ENCODE results near the gene CHST11.

Gene CHST11

GRCh38 chr12:104699489-104700190 lies 242.9 kb downstream of the CHST11 start:
- no peak for DNase-seq (ENCODE audit: low read depth)

- no peak for DNase-seq (ENCODE audit: low read depth)
Measured at GRCh38 chr12:104700324-104700723, 243.6 kb downstream of the CHST11 start.

DNA sequence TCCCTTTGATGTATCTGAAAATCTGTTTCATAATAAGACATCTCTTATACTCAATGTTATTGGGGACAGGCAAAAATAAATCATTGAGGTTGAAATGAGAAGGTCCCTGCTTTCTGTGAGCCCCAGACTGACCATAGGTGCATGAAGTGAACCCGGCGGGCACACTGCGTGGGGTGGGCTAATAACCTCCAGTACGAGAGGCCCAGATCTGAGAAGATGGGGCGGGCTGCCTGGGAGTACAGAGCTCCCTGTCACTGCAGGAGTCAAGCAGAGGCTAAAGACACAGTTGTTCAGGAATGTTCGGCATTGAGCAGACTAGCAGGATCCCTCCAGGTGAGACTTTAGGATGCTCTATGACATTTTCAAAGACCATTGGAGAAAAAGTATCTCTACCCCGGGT lies 244.6 kb downstream of the CHST11 start:
- DNase-seq (ENCODE audit: low read depth): no peak

DNA sequence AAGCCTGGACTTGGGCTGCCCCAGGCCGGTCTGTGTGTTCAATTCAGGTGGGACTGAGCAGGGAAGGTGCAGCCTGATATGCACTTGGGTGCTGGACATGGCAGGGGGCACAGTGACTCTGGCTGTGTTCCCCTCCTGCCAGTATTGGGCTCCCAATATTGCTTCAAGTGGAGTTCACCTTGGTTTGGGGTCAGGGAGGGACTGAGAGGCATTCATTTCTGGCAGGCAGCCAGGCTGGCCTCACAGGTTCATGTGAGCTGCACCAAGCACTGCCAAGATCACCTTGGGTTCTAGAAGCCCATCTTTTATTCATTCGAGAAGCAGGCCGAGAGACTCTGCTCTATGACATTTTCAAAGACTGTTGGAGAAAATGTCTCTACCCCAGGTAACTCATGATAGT lies 245.0 kb downstream of the CHST11 start:
- no peak for DNase-seq (ENCODE audit: low read depth)

GRCh38 chr12:104702565-104703139 lies 245.9 kb downstream of the CHST11 start:
- no peak for DNase-seq (ENCODE audit: low read depth)

DNA sequence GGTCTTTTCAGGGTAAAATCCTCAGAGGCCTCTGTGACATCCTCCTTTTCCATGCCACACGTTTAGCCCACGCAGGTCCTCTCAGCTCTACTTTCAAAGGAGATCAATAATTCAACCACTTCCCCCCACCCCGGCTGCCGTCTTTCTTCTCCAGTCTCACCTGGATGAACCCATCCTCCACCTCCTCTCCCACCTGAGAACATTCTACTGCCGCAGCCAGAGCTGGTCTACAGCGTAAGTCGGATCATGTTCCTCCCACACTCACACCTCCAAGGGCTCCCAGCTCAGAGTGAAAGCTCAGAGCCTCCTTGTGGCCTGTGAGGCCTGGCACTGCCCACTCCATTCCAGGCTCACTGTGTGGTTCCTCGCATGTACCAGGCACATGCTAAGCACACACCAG lies 246.6 kb downstream of the CHST11 start:
- no peak for DNase-seq (ENCODE audit: low read depth)

GRCh38 chr12:104704224-104704779 lies 247.6 kb downstream of the CHST11 start:
- DNase-seq (ENCODE audit: low read depth): no peak

DNA sequence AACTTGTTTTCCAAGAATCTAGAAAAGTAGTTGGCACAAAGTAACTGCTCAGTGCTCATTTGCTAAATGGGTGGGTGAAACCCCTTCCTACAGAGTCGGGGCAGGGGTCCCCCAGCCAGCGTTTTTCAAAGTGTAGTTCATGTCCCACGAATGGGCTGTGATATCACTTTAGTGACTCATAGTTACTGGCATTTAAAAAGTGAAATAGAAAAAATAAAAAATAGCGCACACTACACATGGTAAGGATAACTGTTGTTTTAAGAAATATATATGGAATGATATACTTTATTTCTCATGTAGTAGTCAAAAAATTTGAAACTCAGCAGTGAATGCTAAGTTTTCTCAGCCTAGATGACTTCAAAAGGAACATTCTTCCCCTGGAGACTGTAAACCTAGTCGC lies 250.4 kb downstream of the CHST11 start:
- no peak for DNase-seq (ENCODE audit: low read depth)

DNA sequence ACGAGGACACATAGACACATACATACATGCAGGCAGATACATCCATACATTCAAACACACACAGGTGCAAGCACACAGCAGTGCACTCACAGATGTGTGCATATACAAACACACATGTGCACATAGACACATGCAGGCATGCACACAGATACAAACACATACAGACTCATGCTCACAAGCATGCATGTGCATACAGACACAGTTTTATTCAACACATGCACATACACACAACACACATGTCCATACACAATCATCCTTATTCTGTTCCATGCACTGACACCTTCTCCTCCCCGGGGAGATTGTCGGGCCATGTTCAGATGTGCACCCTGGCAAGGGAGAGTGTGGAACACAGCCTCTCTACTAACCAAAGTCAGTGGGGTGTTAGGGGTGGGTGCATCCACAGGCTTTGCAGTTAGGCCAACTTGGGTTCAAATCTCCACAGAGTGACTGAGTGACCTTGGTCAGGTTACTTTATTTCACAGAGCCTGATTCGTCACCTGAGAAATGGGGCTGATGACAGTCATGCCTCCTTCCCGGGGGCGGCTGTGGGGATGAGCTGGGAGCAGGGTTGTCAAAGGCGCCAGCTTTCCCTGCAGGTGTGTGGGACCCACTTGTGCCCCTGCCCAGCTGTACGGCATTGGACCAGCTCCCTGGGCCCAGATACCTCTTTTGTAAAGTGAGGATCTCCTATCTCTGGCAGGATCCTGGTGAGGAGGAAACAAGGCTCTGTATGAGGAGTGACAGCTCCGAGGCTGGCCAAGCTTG lies 251.2 kb downstream of the CHST11 start:
- DNase-seq (ENCODE audit: low read depth): no peak

GRCh38 chr12:104708891-104709290 lies 252.1 kb downstream of the CHST11 start:
- DNase-seq (ENCODE audit: low read depth): no peak

DNA sequence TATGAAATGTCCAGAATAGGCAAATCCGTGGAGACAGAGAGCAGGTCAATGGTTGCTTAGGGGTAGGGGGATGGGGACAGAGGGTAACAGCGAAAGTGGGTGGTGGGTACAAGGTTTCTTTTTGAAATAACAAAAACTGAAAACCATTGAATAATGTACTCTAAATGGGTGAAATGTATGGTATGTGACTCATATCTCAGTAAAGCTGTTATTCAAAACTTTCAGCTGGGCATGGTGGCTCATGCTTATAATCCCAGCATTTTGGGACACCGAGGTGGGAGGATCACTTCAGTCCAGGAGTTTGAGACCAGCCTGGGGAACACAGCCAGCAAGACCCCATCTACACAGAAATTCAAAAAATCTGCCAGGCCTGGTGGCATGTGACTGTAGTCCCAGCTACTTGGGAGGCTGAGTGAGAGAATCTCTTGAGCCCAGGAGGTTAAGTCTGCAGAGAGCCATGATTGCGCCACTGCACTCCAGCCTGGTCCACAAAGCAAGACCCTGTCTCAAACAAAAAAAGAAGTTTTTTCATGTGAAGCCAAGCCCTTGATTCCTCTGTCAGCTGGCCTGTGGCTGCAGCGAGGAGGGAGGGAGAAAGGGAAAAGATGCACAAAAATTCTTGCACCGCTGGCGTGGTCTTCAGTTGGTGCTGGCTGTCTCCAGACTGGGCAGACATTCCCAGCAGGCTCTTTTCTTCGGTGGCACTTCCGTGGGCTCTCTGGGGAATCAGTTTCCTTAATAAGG lies 253.1 kb downstream of the CHST11 start:
- peak; percentile 8 for DNase-seq (ENCODE audit: low read depth)

- peak; percentile 61 for DNase-seq (ENCODE audit: low read depth)
Measured at GRCh38 chr12:104710940-104711689, 254.4 kb downstream of the CHST11 start.

DNA sequence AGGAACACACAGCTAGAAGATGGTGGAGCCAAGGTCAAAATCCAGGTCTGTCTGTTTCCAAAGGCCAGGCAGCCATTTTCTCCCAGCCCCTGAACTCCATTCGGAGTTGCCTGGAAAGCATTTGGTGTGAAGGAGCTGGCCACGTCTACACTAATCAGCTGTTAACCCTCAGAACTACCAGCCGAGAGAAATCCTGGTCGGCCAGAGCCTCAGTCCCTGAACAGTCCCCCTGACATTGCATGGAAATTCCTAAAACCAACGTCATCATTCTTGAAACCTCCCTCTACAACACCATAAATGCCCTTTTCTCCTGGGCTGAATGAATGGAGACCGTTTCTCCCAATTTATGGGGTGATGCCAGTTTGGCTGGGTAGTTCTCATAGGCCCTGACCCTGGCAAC lies 255.7 kb downstream of the CHST11 start:
- no peak for DNase-seq (ENCODE audit: low read depth)

GRCh38 chr12:104712968-104713367 lies 256.2 kb downstream of the CHST11 start:
- no peak for DNase-seq (ENCODE audit: low read depth)

DNA sequence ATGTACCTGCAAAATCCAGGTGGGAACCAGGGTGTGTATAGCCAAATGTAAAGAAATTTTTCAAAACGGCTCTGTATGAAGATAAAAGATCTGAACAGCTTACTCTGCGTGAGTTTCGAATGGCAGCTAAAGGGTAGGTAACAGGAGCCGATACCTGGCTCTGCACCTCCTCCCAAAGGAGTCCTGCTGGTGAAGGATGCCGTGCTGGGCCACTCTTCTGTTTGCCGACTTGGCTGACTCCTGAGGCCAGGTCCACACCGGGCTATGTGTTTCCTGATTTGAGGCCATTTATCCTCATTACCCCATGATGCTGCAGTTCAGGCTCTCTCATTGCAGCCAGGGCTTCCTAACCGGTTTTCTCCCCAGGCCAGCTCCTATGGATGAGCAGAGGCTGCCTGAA lies 256.7 kb downstream of the CHST11 start:
- DNase-seq (ENCODE audit: low read depth): no peak

- DNase-seq (ENCODE audit: low read depth): no peak
Measured at GRCh38 chr12:104714369-104714768, 257.6 kb downstream of the CHST11 start.

GRCh38 chr12:104716172-104716571 lies 259.4 kb downstream of the CHST11 start:
- DNase-seq (ENCODE audit: low read depth): no peak

DNA sequence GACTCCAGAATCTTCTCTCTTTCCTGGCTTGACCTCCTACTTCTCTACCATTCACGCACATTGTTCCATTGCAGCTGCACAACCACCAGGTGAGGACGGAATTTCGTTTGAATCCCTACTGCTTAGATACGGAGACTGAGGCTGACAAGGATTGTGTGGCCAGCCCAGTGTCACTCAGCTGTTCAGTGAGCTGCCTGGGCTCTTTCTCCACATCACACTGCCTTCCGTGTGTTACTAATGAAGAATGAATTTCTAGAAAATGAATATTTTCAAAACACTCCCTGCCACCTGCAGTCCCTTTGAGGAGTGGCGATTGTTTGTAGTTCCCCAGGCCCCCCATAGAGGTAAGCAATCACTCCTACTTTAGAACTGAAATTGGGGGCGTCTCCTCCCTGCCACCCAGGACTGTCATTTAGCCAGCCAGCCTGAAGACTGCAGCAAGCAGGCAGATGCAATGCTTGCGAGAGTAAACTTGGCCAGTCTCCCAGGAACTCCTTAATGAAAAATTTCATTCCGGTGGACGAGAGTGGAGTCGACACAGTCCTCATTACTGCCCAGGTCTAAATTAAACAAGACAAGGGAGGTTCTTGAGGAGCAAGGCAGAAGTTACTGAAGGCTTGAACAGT lies 261.7 kb downstream of the CHST11 start:
- DNase-seq (ENCODE audit: low read depth): peak; percentile 10

- DNase-seq (ENCODE audit: low read depth): no peak
Measured at GRCh38 chr12:104719700-104720338, 263.1 kb downstream of the CHST11 start.

DNA sequence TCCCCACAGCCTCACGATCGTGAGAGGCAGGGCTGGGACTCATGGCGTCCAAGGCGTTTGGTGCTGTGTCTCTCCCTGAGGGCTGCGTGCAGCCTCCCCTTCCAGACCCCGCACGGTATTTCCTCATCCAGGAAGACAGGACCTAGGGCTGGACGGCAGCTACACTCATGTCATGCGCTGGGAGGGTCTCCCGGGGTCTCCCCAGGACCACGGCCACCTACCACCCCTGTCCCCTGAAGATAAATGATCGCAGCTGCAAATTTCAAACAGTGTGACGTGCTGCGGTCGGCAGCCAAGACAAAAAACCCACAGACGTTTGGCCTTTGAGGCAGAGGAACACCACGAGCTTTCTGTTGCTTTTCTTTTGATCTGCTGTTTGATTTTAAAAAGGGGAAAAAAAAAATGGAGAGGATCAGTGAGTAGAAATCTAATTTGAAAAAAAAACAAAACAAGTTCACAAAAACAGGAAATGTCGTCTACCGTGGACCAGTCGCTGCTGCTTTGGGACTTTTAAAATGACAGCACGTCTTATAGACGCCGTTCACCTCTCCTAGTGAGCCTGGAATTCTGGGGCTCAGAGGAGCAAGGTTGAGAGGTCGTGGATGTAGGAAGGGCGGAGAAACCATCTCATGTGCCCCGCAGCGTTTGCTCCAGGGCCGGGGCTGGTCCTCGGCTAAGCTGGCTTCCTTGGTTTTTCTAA lies 263.7 kb downstream of the CHST11 start:
- no peak for DNase-seq (ENCODE audit: low read depth)
